ENCODE data around the gene NOS1.

NOS1 gene

DNA sequence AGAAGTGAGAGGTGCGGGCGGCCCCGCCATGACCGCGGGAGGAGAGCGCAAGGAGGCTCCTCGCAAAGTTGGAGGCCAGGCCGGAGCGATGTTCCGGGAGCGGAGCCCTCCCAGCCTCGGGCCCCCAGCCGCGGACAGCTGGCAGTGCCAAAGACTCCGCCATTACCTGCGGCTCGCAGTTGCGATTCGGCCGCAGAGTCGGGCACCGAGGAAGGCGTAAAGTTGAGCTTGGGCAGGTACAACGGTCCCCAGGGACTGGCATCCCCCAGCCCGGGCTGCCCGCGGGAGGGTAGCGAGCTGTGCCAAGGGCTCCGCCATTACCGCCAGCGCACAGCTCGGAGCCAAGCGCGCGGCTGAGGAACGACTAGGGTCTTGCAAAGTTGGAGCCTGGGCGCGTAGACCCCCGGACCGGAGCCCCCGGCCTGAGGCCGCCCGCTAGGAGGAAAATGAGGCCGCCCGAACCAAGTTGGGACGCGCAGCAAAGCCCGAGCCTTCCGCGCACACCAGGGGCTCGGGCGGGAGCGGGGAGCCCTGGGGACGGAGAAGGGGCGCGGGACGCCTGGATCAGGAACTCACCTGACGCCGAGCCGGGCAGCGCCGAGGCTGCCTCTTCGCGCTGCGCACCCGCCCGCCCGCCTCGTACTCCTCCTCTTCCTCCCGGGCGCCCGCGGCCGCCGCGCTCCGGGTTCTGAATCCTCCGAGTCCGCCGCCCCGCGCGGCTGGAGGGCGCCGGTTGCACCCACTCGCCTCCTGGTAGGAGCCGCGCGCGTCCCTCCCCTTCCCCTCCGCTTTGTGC is 677 bp downstream of the NOS1 start:
- TF ChIP-seq GLIS3 (CRISPR knock-in tag; IDR thresholded peaks at IDR 0.05) (no peak), ZC3H10 (CRISPR knock-in tag; IDR thresholded peaks at IDR 0.05) (no peak), TCF4 (CRISPR knock-in tag; IDR thresholded peaks at IDR 0.05; ENCODE audit: borderline replicate concordance) (no peak), OSR1 (CRISPR knock-in tag; IDR thresholded peaks at IDR 0.05) (no peak), ZFP30 (CRISPR knock-in tag; IDR thresholded peaks at IDR 0.05) (no peak), ZNF565 (CRISPR knock-in tag; conservative IDR thresholded peaks at IDR 0.05; ENCODE audit: low read depth) (no peak), PPARA (CRISPR knock-in tag; IDR thresholded peaks at IDR 0.05; ENCODE audit: borderline replicate concordance) (no peak), TSHZ2 (CRISPR knock-in tag; IDR thresholded peaks at IDR 0.05) (no peak)
- TF ChIP-seq, protein P1, sequence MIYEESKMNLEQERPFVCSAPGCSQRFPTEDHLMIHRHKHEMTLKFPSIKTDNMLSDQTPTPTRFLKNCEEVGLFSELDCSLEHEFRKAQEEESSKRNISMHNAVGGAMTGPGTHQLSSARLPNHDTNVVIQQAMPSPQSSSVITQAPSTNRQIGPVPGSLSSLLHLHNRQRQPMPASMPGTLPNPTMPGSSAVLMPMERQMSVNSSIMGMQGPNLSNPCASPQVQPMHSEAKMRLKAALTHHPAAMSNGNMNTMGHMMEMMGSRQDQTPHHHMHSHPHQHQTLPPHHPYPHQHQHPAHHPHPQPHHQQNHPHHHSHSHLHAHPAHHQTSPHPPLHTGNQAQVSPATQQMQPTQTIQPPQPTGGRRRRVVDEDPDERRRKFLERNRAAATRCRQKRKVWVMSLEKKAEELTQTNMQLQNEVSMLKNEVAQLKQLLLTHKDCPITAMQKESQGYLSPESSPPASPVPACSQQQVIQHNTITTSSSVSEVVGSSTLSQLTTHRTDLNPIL (CRISPR knock-in tag; IDR thresholded peaks at IDR 0.05; ENCODE audit: low read depth) = no peak
- ATAC-seq = no peak

DNA sequence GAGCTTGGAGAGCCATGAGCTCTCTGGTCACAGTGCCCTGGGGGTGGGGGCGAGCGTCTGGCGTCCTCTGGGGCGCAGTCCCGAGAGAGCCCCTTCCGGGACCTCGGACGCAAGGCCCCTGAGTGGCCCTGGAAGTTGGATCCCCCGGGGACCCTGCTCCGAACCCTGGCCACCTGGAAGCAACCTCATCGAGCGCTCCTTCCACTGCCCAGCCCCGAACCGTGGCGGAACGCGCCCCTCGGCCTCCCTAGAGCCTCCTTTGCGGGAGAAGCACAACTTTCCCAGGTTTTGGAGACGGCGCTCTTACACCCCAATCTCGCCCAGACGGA is 1.2 kb downstream of the NOS1 start:
- ATAC-seq = no peak
- TF ChIP-seq POU6F1 (CRISPR knock-in tag; IDR thresholded peaks at IDR 0.05; ENCODE audit: borderline replicate concordance, low read depth) (no peak), TSHZ2 (CRISPR knock-in tag; IDR thresholded peaks at IDR 0.05) (no peak), RARB (CRISPR knock-in tag; IDR thresholded peaks at IDR 0.05) (no peak), SNAI2 (CRISPR knock-in tag; IDR thresholded peaks at IDR 0.05) (no peak), ZFP3 (CRISPR knock-in tag; IDR thresholded peaks at IDR 0.05) (no peak), BACH2 (CRISPR knock-in tag; IDR thresholded peaks at IDR 0.05; ENCODE audit: borderline replicate concordance) (no peak)
- TF ChIP-seq, protein P2, sequence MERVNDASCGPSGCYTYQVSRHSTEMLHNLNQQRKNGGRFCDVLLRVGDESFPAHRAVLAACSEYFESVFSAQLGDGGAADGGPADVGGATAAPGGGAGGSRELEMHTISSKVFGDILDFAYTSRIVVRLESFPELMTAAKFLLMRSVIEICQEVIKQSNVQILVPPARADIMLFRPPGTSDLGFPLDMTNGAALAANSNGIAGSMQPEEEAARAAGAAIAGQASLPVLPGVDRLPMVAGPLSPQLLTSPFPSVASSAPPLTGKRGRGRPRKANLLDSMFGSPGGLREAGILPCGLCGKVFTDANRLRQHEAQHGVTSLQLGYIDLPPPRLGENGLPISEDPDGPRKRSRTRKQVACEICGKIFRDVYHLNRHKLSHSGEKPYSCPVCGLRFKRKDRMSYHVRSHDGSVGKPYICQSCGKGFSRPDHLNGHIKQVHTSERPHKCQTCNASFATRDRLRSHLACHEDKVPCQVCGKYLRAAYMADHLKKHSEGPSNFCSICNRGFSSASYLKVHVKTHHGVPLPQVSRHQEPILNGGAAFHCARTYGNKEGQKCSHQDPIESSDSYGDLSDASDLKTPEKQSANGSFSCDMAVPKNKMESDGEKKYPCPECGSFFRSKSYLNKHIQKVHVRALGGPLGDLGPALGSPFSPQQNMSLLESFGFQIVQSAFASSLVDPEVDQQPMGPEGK (CRISPR knock-in tag; IDR thresholded peaks at IDR 0.05; ENCODE audit: borderline replicate concordance) = no peak

DNA sequence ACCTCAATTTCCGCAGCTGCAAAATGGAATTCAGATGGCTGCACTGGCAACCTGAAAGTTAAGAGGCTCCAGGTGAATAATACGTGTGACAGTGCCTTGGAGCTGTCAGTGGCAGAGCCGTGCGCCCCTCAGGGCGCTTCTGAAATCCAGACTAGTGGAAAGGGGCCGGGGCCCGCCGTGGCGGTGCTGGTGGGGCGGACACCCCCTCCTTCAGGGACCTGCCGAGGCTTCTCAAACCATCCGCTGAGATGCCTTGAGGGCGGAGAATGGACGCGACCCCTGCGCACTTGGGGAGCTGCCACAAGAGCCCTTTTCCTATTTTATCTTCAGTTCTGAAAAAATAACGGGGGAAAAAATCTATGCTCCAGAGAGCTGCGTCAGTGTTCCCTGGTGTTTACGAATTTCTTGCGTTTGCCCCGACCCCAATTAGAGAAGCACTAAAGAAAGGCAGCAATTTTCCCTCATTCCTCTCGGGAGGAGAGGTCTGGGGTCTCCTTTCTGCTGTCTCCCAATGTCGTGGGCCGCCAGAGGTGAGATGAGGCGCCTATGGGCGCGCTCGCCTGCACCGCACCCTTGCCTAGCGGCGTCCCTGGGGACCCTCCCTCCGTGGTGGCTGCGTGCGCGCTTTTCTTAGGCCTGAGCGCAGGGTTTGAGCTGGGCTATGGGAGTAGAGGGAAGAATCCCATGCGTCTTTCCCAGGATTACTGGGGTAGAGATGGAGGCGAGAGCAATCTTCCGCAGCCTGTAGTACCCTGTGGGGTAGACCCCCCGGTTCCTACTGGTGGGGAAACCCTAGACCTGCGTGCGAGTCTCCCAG is 2.2 kb downstream of the NOS1 start:
- no peak for ATAC-seq
- TF ChIP-seq ZC3H10 (CRISPR knock-in tag; IDR thresholded peaks at IDR 0.05) (no peak), ZFP3 (CRISPR knock-in tag; IDR thresholded peaks at IDR 0.05) (no peak), ARNTL (CRISPR knock-in tag; IDR thresholded peaks at IDR 0.05; ENCODE audit: borderline replicate concordance, low read depth) (no peak), TSHZ2 (CRISPR knock-in tag; IDR thresholded peaks at IDR 0.05) (no peak), SNAI2 (CRISPR knock-in tag; IDR thresholded peaks at IDR 0.05) (no peak)

Data from SK-N-SH treated with all-trans-retinoic acid at 6 μM for 48 hours (cell line).